GM19452 (cell line): ENCODE results near the gene NKAIN2.
"Not testable (repeated sequence)": the region's sequence is repeated elsewhere in the genome, so short reads cannot be mapped to it uniquely, and the experiment has no call there.

Source experiments
- ATAC-seq: cut with Tn5 transposase; IDR thresholded peaks from one replicate; pipeline ENCODE4 v1.9.1; 2021; ENCODE audit not compliant: unreplicated experiment

The NKAIN2 gene

DNA sequence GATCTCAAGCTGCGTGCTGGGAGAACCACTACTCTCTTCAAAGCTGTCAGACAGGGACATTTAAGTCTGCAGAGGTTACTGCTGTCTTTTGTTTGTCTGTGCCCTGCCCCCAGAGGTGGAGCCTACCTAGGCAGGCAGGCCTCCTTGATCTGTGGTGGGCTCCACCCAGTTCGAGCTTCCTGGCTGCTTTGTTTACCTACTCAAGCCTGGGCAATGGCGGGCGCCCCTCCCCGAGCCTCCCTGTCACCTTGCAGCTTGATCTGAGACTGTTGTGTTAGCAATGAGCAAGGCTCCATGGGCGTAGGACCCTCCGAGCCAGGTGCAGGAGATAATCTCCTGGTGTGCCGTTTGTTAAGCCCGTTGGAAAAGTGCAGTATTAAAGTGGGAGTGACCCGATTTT, 609.0 kb downstream of the NKAIN2 start:
- ATAC-seq, result not testable (repeated sequence)

GRCh38 chr6:124420116-124420840, 616.6 kb downstream of the NKAIN2 start:
- no peak for ATAC-seq

DNA sequence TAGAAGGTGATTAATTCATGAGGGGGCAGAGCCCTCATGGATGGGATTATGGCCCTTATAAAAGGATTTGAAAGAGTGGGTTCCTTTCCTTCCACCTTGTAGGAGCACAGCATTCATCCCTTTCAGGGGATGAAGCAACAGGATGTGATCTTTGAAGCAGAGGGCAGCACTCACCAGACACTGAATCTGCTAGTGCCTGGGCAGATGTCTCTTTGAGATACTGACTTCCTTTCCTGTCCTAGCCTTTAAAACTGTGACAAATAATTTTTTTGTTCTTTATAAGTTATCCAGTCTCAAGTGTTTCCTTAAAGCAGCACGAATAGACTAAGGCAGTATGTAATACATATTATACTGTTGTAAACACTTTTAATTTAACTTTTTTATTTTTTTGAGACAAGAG, 620.0 kb downstream of the NKAIN2 start:
- ATAC-seq, result no peak

DNA sequence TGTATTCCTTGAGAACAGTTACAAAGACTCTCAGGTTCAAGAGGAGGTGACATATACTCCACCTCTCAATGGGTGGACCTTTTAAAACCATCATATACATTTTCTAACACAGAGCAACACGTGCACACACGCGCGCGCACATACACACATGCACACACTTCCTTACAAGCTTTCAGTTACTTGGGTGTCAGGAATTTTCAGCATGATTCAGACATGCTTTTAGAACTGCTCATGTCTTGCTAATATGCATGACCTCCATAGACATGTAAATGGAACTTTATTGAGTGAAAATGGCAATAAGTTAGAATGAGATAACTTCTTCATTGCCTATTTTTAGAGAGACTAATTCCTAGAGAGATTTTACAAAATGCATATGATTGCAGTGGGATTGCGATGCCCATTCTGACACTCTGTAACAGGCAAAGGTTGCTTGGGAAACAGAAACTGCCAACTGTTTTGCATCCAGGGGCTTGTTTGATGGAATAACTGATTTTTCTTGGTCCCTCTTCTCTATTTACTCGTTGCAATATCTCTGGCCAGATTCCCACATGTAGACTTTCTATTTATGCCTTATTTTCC, 627.2 kb downstream of the NKAIN2 start:
- no peak for ATAC-seq

DNA sequence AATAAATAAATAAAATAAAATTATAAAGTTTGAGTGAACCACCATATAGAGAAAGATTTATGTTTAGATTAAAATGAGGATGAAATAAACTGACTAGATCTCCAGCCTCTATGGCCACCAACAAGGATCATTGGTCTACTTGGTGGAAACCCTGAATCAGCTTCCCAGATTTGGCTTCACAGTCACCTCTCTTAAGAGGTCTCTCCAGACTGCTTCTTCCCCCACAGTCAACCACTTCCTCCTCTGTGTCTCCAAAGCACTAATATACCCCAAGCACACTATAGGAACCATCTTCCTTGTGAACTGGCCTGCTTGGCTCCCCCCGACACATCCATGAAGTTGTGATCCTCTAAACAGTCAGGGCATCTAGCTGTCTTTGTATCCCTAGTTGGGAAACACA, 629.0 kb downstream of the NKAIN2 start:
- no peak for ATAC-seq

- no peak for ATAC-seq
Measured at GRCh38 chr6:124433387-124434160, 629.9 kb downstream of the NKAIN2 start.

- no peak for ATAC-seq
Measured at GRCh38 chr6:124434421-124434820, 630.8 kb downstream of the NKAIN2 start.

DNA sequence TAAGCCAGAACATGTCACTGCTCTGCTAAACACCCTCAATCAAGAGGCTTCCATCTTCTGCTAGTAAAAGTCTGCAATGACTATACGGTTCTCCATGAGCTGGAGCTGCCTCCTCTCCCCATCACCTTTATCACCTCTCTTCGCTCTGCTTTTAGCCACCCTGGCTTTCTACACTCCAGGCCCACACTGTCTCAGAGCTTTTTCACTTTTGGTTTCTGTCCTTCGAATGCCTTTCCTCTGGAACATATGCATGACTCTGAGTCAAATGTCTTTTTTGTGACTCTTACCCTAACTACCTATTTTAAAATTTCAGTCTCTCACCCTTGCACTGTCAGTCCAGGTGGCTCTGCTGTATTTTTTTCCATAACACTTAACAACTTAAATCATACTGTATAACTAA, 633.1 kb downstream of the NKAIN2 start:
- no peak for ATAC-seq

DNA sequence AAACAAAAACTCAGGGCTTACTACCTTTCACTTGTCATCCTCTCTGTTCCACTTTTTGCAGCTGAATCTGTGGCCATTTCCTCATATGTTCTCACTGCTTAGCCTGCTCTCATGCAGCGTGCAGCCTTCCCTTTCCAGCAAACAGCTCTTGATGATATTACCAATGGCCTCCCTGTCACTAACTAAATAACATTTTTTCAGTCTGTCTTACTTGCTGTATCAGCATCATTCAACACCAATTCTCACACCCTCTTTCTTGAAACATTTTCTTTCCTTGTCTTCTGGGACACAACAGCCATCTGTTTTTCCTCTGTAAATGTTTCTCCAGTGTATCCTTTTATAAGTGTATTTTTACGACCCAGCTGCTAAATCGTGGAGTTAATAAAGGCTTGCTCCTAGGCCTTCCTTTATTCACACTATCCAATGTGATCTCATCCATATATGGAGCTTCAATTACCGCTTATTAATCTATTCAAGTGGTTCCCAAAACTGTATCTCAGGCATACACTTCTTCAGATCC, 634.9 kb downstream of the NKAIN2 start:
- ATAC-seq, result no peak

GRCh38 chr6:124441450-124441849, 637.8 kb downstream of the NKAIN2 start:
- ATAC-seq, result no peak

- ATAC-seq, result no peak
Measured at GRCh38 chr6:124443541-124443940, 639.9 kb downstream of the NKAIN2 start.

DNA sequence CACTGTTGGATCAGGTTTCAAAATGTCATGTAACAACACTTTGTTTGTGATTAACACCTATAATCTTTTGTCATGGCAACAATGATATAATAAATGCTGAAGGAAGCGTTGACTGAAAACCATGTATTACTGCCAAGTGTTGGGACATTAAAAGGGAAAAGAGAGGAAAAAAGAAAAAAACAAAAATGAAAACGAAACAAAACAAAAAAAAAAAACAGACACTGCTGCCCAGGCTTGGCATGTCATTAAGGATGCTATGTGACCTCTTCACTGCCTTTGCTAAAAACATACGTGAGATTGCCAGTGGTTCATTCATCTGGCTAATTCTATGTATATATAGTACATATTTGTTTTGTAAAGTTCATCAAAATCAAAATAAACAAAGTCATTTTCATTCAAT, 641.9 kb downstream of the NKAIN2 start:
- ATAC-seq, result no peak

DNA sequence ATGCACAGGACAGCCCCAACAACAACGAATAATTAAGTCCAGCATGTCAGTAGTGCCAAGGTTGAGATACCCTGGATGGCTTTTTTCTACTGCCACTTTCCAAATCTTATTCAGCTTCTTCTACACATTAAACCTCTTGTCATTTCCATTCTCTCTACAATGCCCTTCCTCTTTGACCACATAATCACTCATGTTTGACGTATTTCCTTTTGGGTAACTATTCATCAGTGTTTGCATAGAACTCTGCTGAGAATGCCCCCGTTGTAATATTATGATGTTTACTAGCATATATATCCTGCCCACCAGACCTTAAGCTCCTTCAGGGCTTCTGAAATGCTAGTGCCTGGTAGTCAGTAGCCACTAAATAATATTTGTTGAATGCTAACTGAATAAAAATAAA, 643.3 kb downstream of the NKAIN2 start:
- no peak for ATAC-seq

- ATAC-seq, result no peak
Measured at GRCh38 chr6:124459268-124459667, 655.6 kb downstream of the NKAIN2 start.

DNA sequence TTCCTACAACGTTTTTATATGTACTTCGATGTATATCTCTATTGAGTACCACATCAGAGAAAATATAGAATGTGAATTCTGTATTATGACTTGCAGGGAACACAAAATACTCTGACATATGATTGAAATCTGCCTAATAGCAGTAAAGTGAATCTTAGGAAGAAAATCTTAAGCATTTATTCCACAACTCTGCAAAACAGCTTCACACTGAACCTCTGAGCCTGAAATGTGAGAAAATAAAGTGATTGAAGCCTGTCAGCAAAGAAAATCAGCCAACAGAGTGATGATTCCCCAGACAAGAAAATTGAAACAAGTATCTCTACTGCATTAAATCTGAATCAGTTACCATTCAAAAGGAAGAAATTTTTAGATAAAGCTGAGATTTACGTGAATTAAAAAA, 659.1 kb downstream of the NKAIN2 start:
- no peak for ATAC-seq

GRCh38 chr6:124463271-124463670, 659.6 kb downstream of the NKAIN2 start:
- no peak for ATAC-seq

- ATAC-seq, result not testable (repeated sequence)
Measured at GRCh38 chr6:124464600-124464999, 660.9 kb downstream of the NKAIN2 start.

DNA sequence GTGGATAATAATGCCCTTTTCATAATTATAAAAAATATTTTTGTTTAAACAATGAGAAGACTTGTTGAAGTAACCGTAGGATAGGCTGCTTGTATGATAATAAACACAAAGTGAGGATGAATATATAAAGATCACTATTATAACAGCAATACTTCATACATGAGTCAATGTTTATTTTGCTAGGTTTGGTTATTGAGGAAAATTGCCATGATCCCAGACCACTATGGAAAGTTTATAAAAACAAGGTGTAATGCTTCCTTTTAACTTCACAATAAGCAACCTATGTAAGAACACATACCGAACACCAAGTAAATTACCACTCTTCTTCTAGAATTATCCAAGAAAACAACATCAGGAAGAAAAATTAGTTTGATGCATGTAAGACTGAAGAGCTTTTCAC, 663.3 kb downstream of the NKAIN2 start:
- no peak for ATAC-seq

DNA sequence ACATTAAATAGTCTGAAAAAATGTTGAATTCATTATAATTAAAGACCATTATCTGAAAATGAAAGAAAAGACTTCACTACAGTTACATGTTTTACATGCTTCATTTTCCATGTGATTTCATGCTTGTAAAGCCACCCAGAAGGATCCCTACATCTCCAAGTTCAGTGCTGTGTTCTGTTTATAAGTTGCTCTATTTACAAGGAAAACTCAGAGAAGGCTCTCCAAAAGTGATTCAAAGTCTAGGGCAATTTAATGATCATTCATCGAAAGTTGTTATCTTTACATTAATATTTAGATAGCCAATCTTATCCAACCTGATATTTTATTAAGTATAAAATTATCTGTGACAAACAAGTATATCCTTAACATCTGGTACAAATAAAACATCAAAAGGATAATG, 663.7 kb downstream of the NKAIN2 start:
- ATAC-seq, result no peak

- ATAC-seq, result no peak
Measured at GRCh38 chr6:124470803-124471202, 667.1 kb downstream of the NKAIN2 start.

DNA sequence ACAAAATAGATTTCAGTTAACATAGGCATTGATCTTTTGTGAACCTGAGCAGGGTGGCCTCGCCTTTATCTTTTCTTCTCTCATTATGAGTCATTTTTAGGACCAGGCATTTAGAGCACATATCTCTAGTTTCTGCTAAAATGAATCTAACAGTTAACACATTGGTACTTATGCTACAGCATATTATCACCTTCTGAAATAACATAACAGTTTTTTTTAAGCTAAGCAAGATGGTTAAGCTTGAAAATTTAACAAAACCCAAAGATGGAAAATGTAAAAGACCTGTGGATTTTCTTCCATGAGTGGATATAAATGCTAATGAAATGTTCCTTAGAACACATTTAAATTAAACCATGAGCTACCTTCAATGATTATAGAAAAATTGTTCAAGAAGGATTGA, 671.5 kb downstream of the NKAIN2 start:
- no peak for ATAC-seq

GRCh38 chr6:124478906-124479305, 675.2 kb downstream of the NKAIN2 start:
- no peak for ATAC-seq
